Left ventricle myocardium inferior (tissue), 1 donor: Measurements from ENCODE around the gene ARRDC5. TPM values are rescaled to one million over a fixed set of nuclear protein-coding genes. Genes with fewer than 3 reads are reported as not detected.

Experiments used
- DNase-seq: peaks from one replicate; pipeline ENCODE4 v3.0.0-alpha.2; 2020
- H3K27ac ChIP-seq: fragments of 200-600 bp; replicated peaks from 2 replicates; pipeline ENCODE4 v1.8.0; 2021
- H3K27me3 ChIP-seq: fragments of 200-600 bp; 2 replicates; pipeline ENCODE4 v1.8.0; 2021; ENCODE audit warnings: low read depth
- H3K36me3 ChIP-seq: fragments of 200-600 bp; 2 replicates; pipeline ENCODE4 v1.8.0; 2021
- H3K4me1 ChIP-seq: fragments of 200-600 bp; 2 replicates; pipeline ENCODE4 v1.8.0; 2021
- H3K4me3 ChIP-seq: fragments of 200-600 bp; 2 replicates; pipeline ENCODE4 v1.8.0; 2021; ENCODE audit warnings: mild to moderate bottlenecking, moderate library complexity
- H3K9me3 ChIP-seq: fragments of 200-600 bp; replicated peaks from 2 replicates; pipeline ENCODE4 v1.8.0; 2021
- intact Hi-C: fragments of 100-400 bp; cut with micrococcal nuclease; formaldehyde crosslinking; loops from one replicate; pipeline ENCODE4 v1.11.0; 2022
- total RNA-seq: library from RNA; stranded (reverse); fragmentation: NEBNext Ultra II Directional; extraction: Animal tissue kit (Norgen Biotek cat#: 25700); gene quantifications from one replicate; pipeline ENCODE4 v1.2.1, GENCODE V29; 2021
- TF ChIP-seq, protein P1 (sequence below): fragments of 200-600 bp; IDR thresholded peaks from 2 replicates; pipeline ENCODE4 v1.8.0; 2021; ENCODE audit warnings: antibody characterized with exemption, mild to moderate bottlenecking, borderline replicate concordance
- donor health status: DM: no; HTN: yes; CAD: no; lungs with severe emphysema.

Gene ARRDC5
- total RNA-seq, 1 donor from 2014 or later, result not detected

DNA sequence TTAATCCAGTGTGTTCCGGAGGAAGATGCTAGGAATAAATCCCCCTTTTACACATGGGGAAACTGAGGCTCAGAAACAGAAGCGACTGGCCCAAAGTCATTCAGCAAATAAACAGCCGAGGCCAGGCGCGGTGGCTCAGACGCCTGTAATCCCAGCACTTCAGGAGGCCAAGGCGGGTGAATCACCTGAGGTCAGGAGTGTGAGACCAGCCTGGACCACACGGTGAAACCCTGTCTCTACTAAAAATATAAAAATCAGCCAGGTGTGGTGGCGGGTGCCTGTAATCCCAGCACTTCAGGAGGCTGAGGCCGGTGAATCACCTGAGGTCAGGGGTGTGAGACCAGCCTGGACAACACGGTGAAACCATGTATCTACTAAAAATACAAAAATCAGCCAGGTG lies 23.7 kb downstream of the ARRDC5 start:
- H3K9me3 ChIP-seq, result no peaks in the 10 kb centered on the region
- no peaks in the 10 kb centered on the region for H3K36me3 ChIP-seq
- no peaks in the 10 kb centered on the region for H3K4me1 ChIP-seq
- H3K27me3 ChIP-seq, result peaks cover 18% of the 10 kb centered on the region
- H3K27ac ChIP-seq, result peak overlapping the region; percentile 81
- DNase-seq, result no peak
- no peak overlapping the region for H3K4me3 ChIP-seq
- intact Hi-C loops, result no loop called here
- TF ChIP-seq, protein P1, sequence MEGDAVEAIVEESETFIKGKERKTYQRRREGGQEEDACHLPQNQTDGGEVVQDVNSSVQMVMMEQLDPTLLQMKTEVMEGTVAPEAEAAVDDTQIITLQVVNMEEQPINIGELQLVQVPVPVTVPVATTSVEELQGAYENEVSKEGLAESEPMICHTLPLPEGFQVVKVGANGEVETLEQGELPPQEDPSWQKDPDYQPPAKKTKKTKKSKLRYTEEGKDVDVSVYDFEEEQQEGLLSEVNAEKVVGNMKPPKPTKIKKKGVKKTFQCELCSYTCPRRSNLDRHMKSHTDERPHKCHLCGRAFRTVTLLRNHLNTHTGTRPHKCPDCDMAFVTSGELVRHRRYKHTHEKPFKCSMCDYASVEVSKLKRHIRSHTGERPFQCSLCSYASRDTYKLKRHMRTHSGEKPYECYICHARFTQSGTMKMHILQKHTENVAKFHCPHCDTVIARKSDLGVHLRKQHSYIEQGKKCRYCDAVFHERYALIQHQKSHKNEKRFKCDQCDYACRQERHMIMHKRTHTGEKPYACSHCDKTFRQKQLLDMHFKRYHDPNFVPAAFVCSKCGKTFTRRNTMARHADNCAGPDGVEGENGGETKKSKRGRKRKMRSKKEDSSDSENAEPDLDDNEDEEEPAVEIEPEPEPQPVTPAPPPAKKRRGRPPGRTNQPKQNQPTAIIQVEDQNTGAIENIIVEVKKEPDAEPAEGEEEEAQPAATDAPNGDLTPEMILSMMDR, result no peak

DNA sequence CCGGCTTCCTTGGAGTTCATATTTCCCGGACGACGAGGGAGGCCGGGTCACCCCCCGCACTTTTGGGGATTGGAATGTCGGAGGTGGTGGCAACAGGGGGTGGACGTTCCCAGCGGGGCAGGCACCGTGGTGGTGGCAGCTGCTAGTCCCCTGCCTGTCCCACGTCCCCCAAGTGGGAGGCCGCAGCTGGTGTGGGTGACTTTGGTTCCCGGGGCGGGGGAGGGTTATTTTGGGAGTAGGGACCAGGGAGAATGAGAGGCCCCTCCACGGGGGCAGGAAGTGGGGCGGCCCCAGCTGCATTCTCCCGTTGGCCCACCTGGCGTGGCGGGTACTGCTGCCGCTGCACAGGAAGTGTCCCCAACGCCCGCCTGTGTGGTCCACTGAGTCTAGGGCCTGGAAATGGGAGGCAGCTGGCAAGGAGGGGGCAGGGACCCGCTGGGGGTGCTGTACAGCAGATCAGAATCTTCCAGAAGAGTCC lies 24.2 kb downstream of the ARRDC5 start:
- peak; percentile 44 for DNase-seq
- intact Hi-C loops, result no loop called here
- peak overlapping the region; percentile 81 for H3K27ac ChIP-seq

DNA sequence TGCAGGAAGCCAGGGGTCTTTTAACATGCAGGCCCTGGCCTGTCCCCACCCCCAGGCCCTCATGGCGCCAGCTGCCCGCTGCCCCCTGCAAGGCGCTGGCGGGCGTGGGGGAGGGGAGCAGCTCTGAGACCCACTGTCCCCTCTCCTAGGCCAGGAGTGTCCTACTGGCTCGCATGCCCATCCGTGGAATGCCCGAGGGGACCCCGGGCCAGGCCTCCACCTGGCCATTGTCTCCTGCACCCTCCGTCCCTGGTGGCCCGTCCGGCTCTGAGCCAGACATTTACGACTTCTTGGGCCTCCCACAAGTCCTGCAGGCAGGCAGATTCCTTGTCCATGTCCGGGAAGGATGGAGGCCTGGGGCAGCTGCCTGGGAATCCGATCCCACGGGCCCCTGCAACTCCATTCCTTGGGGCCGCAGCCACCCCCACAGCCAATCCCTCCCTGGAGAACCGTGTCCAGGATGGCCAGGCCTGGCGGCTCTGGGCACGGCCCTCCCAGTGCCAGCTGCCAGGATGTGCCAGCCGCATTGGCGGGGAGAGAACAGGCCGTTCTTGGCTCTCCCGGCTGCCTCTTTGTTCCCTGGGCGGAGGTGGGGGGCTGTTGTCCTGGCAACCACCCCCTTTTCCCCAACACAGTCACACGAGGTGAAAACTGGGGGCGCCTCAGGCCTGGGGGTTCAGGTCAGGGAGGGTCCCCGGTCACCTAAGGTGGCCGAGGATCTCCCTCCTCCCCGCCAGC lies 24.8 kb downstream of the ARRDC5 start:
- TF ChIP-seq, protein P1, result no peak
- peak; percentile 60 for DNase-seq
- H3K4me1 ChIP-seq, result no peaks in the 10 kb centered on the region
- intact Hi-C loops, result no loop called here
- H3K4me3 ChIP-seq, result no peak overlapping the region
- peak overlapping the region; percentile 81 for H3K27ac ChIP-seq
- H3K27me3 ChIP-seq, result peaks cover 18% of the 10 kb centered on the region
- H3K9me3 ChIP-seq, result no peaks in the 10 kb centered on the region
- H3K36me3 ChIP-seq, result no peaks in the 10 kb centered on the region

More for the DNA sequence above, 24.2 kb downstream of the ARRDC5 start:
- Histone ChIP-seq H3K36me3 (no peaks in the 10 kb centered on the region), H3K4me1 (no peaks in the 10 kb centered on the region), H3K9me3 (no peaks in the 10 kb centered on the region), H3K4me3 (no peak overlapping the region), H3K27me3 (peaks cover 18% of the 10 kb centered on the region)
- TF ChIP-seq, protein P1, result no peak

DNA sequence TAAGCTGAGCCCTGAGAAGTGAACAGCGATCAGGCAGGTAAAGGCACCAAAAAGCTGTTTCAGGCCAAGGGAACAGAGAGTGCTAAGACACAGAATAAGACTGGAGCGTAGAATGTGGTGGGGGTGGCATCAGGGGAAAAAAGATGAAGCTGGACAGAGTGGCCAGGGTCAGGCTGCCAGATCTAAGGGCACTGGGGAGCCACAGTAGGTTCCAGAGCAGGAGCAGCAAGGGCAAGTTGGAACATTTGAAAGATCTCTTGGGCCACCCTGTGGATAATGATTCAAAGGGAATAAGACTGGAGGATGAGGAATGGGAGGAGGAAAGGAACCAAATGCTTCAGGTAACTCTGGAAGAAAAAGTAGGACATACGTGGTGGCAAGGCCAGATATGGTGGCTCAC lies 28.8 kb downstream of the ARRDC5 start:
- intact Hi-C loops, result no loop called here
- no peaks in the 10 kb centered on the region for H3K4me1 ChIP-seq
- no peaks in the 10 kb centered on the region for H3K9me3 ChIP-seq
- DNase-seq, result no peak
- TF ChIP-seq, protein P1, result no peak
- H3K27me3 ChIP-seq, result peaks cover 16% of the 10 kb centered on the region
- H3K36me3 ChIP-seq, result no peaks in the 10 kb centered on the region
- H3K4me3 ChIP-seq, result no peak overlapping the region
- H3K27ac ChIP-seq, result no peak overlapping the region

DNA sequence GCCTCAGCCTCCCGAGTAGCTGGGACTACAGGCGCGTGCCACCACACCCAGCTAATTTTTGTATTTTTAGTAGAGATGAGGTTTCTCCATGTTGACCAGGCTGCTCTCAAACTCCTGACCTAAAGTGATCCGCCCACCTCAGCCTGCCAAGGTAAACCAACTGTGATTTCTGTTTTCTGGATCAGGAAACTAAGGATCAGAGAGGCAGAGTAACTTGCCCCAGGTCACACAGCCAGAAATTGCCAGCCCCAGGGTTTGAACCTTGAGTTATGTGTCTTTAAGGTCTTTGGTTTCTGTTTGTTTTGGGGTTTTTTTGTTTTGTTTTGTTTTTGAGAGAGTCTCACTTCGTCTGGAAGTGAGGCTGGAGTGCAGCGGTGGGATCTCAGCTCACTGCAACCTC lies 31.0 kb downstream of the ARRDC5 start:
- no peaks in the 10 kb centered on the region for H3K36me3 ChIP-seq
- intact Hi-C loops, result no loop called here
- H3K9me3 ChIP-seq, result no peaks in the 10 kb centered on the region

More for the DNA sequence above, 31.0 kb downstream of the ARRDC5 start:
- H3K27me3 ChIP-seq, result no peaks in the 10 kb centered on the region
- peaks cover 13% of the 10 kb centered on the region for H3K4me1 ChIP-seq
- no peak for DNase-seq
- no peak overlapping the region for H3K4me3 ChIP-seq
- TF ChIP-seq, protein P1, result no peak
- H3K27ac ChIP-seq, result no peak overlapping the region
